ENCODE data around the gene BHLHE40.

Gene BHLHE40

DNA sequence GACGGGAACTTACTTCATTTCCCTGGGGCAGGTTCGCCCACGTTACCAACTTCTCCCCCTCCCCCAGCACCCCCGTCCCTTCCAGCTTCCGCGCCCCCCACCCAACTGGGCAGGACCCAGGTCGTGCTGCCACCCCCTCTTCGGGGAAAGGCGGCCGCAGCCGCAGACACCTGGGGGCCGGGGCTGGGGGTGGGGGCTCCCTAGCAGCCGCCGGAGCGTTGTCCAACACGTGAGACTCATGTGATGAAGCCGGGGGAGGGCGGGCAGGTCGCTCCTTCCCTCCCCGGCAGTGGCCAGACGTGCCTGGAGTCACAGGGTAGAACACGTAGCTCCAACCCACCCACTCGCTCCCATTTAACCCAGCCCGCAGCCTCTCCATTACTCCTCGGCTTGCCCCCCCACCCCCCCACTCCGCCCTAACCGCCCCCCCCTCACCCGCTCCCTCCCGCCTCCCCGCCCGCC lies 240 bp upstream of the BHLHE40 start:
- TF ChIP-seq, protein P1, sequence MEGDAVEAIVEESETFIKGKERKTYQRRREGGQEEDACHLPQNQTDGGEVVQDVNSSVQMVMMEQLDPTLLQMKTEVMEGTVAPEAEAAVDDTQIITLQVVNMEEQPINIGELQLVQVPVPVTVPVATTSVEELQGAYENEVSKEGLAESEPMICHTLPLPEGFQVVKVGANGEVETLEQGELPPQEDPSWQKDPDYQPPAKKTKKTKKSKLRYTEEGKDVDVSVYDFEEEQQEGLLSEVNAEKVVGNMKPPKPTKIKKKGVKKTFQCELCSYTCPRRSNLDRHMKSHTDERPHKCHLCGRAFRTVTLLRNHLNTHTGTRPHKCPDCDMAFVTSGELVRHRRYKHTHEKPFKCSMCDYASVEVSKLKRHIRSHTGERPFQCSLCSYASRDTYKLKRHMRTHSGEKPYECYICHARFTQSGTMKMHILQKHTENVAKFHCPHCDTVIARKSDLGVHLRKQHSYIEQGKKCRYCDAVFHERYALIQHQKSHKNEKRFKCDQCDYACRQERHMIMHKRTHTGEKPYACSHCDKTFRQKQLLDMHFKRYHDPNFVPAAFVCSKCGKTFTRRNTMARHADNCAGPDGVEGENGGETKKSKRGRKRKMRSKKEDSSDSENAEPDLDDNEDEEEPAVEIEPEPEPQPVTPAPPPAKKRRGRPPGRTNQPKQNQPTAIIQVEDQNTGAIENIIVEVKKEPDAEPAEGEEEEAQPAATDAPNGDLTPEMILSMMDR (IDR thresholded peaks at IDR 0.05; ENCODE audit: low read depth, low read length), result no peak

DNA sequence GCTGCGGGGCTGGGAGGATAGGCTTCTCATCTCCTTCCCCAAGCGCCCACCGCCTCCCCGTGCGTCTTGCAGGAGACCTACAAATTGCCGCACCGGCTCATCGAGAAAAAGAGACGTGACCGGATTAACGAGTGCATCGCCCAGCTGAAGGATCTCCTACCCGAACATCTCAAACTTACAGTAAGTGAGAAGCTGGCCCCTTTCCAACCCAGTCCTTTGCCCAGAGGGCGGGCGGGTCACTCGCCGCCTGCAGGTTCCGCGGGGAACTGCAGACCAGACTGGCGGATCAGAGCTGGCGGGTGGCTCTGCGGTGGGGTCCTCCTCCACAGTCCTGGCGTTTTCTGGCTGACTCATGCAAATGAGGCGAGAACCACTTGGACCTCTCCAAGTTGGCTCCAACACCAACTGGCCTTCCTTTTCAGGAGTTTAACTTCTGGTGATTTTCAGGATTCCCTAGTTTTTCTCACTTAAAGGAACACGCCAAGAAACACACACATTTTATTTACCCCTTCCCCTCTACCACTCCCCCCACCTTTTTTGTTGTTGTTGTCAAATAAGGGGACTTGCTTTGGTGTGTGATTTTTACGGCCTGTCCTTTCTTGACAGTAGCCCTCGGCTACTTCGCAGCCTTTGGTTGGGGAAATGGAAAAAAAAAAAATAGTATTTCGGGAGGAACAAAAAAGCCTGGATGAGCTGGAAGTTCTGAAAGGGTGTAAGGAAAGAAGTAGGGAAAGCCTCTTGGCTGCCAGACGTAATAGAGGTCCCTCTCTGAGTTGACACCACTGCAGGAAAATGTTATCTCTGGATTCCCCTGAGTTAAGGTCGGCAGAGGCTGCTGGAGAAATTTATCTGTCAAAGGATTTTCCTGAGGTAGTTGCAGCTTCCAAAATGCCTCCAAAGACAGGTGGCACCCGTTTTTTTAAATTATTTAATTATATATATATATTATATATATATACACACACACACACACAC lies 1.3 kb downstream of the BHLHE40 start:
- TF ChIP-seq, protein P1 (IDR thresholded peaks at IDR 0.05; ENCODE audit: low read depth, low read length), result peak; percentile 99
- H3K4me3 ChIP-seq (replicated peaks in 1 of 2; ENCODE audit: low read depth in 2 of 2, low read length in 2 of 2), result peak overlapping the region; percentile 99 to 100
- DNase-seq (ENCODE audit: low read depth in 2 of 2), result peak; percentile 95 to 96

More for the DNA sequence above, 240 bp upstream of the BHLHE40 start:
- peak; percentile 99 to 100 for DNase-seq (ENCODE audit: low read depth in 2 of 2)
- H3K4me3 ChIP-seq (replicated peaks in 1 of 2; ENCODE audit: low read depth in 2 of 2, low read length in 2 of 2), result peak overlapping the region; percentile 99 to 100

DNA sequence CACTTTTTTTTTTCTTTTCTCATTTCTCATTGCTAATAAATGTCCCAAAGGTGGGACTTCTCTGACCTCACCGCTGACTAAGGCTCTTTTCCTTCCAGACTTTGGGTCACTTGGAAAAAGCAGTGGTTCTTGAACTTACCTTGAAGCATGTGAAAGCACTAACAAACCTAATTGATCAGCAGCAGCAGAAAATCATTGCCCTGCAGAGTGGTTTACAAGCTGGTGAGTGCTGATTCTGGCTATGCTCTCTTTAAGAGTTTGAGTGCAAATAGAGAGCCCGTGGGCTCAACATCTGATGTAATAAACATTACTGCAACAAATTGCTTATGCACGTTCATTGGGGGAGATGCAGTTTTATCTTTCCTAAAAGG lies 2.0 kb downstream of the BHLHE40 start:
- TF ChIP-seq, protein P1 (IDR thresholded peaks at IDR 0.05; ENCODE audit: low read depth, low read length), result no peak
- DNase-seq (ENCODE audit: low read depth in 2 of 2), result peak; percentile 44 to 62
- H3K4me3 ChIP-seq (replicated peaks in 1 of 2; ENCODE audit: low read depth in 2 of 2, low read length in 2 of 2), result peak overlapping the region; percentile 99 to 100

DNA sequence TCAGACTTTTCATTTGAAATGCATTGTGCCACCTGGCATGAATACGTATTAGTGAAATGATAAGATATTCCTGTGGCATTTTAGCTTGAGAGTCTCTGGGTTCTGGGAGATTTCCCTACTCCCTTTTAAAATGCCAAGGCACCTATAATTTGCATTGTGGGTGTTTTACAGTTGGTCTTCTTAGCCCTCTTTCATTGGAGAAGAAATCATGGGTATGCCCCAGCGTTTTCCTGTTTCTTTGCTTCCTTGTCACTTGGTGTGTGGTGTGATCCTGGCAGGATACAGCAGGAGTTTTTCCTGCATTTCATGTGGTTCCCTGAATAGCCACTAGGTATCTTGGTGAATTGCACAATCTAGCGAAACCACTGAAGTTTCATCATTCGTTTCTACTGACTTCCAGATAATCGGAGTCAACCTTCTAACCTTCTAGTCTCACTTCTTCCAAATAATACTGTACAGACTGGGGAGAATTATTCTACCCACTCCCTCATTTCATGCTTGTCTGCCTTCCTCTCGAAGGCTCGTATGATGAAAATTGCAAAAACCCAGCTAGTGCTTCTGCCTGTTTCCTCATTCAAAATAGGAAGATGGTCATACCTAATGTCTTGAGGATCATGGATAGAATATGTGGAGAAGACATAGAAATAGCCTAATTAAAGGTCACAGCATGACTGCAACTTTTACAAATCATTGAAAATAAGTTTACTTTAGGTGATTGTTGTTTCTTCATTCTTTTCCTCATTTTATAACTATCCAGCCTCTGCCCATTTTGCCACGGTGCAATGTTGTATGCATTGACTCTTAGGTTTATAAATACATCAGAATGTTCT lies 2.6 kb downstream of the BHLHE40 start:
- peak; percentile 81 to 86 for DNase-seq (ENCODE audit: low read depth in 2 of 2)
- TF ChIP-seq, protein P1 (IDR thresholded peaks at IDR 0.05; ENCODE audit: low read depth, low read length), result peak; percentile 60
- H3K4me3 ChIP-seq (replicated peaks in 1 of 2; ENCODE audit: low read depth in 2 of 2, low read length in 2 of 2), result peak overlapping the region; percentile 99 to 100

DNA sequence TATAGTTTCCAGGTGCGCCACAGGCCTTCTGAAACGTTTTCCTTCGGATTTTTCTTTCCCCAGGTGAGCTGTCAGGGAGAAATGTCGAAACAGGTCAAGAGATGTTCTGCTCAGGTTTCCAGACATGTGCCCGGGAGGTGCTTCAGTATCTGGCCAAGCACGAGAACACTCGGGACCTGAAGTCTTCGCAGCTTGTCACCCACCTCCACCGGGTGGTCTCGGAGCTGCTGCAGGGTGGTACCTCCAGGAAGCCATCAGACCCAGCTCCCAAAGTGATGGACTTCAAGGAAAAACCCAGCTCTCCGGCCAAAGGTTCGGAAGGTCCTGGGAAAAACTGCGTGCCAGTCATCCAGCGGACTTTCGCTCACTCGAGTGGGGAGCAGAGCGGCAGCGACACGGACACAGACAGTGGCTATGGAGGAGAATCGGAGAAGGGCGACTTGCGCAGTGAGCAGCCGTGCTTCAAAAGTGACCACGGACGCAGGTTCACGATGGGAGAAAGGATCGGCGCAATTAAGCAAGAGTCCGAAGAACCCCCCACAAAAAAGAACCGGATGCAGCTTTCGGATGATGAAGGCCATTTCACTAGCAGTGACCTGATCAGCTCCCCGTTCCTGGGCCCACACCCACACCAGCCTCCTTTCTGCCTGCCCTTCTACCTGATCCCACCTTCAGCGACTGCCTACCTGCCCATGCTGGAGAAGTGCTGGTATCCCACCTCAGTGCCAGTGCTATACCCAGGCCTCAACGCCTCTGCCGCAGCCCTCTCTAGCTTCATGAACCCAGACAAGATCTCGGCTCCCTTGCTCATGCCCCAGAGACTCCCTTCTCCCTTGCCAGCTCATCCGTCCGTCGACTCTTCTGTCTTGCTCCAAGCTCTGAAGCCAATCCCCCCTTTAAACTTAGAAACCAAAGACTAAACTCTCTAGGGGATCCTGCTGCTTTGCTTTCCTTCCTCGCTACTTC lies 3.8 kb downstream of the BHLHE40 start:
- H3K4me3 ChIP-seq (replicated peaks in 1 of 2; ENCODE audit: low read depth in 2 of 2, low read length in 2 of 2), result peak overlapping the region; percentile 13 to 99
- DNase-seq (ENCODE audit: low read depth in 2 of 2), result peak; percentile 40 to 70
- TF ChIP-seq, protein P1 (IDR thresholded peaks at IDR 0.05; ENCODE audit: low read depth, low read length), result no peak

All from cardiac fibroblast (primary cell).